Heart right ventricle (tissue), 16 donors: Measurements from ENCODE around the gene S100A11. TPM values are rescaled to one million over a fixed set of nuclear protein-coding genes. Genes with fewer than 3 reads are reported as not detected.
A peak's percentile ranks its signal among the peaks of the same experiment; 100 is the strongest.
"Not testable (repeated sequence)": the region's sequence is repeated elsewhere in the genome, so short reads cannot be mapped to it uniquely, and the experiment has no call there.

Source experiments
- ATAC-seq, 8 donors: fragments of 200-7000 bp; cut with Tn5 transposase; one replicate each; pipeline ENCODE4 v1.9.1; 2020; ENCODE audit warnings: mild to moderate bottlenecking in 8 of 8, moderate library complexity in 8 of 8, moderate number of reproducible peaks in 1 of 8
- DNase-seq, 2 donors: peaks; one replicate each; pipeline ENCODE4 v3.0.0-alpha.2; 2020
- H3K27ac ChIP-seq, 10 donors: fragments of 200-600 bp; sonication (generic) in 2 of 10; one replicate each; pipeline versions ENCODE4 v1.5.0 to v1.8.0; 2020 to 2022; ENCODE audit warnings: mild to moderate bottlenecking in 3 of 10
- H3K27me3 ChIP-seq, 7 donors: fragments of 200-600 bp; one replicate each; pipeline ENCODE4 v1.8.0; 2021 to 2022; ENCODE audit warnings: mild to moderate bottlenecking in 2 of 7
- H3K36me3 ChIP-seq, 9 donors: fragments of 200-600 bp; sonication (generic) in 1 of 9; one replicate each; pipeline versions ENCODE4 v1.5.0 to v1.8.0; 2020 to 2022; ENCODE audit warnings: mild to moderate bottlenecking in 2 of 9
- H3K4me1 ChIP-seq, 9 donors: fragments of 200-600 bp; sonication (generic) in 1 of 9; one replicate each; pipeline versions ENCODE4 v1.5.0 to v1.8.0; 2020 to 2022; ENCODE audit warnings: mild to moderate bottlenecking in 4 of 9
- H3K4me3 ChIP-seq, 10 donors: fragments of 200-600 bp; sonication (generic) in 2 of 10; one replicate each; pipeline versions ENCODE4 v1.5.0 to v1.8.0; 2020 to 2022; ENCODE audit warnings: mild to moderate bottlenecking in 7 of 10, moderate library complexity in 2 of 10
- H3K9me3 ChIP-seq, 11 donors: fragments of 200-600 bp in 10 of 11; sonication (generic) in 2 of 11; one replicate each; pipeline versions ENCODE4 v1.5.0 to v1.8.0; 2013 to 2022; ENCODE audit warnings: mild to moderate bottlenecking in 2 of 11, control low read depth in 1 of 11, moderate library complexity in 1 of 11
- CTCF ChIP-seq, 9 donors: fragments of 200-600 bp; sonication (generic) in 2 of 9; IDR thresholded peaks; one replicate each; pipeline versions ENCODE4 v1.5.0 to v1.8.0; 2021 to 2022; ENCODE audit warnings: antibody characterized with exemption in 9 of 9, mild to moderate bottlenecking in 5 of 9, moderate library complexity in 1 of 9
- WGBS, 2 donors: extraction: QIAGEN DNeasy Blood & Tissue Kit; methylation state at CpG; one replicate each; pipeline ENCODE4 v1.1.7; 2013; ENCODE audit warnings: inconsistent platforms in 1 of 2; 5-methylcytosine and 5-hydroxymethylcytosine counted together
- intact Hi-C, 10 donors: fragments of 100-400 bp; cut with DNase I; formaldehyde crosslinking; loops; one replicate each; pipeline versions ENCODE4 v1.11.1 to v1.14.2; 2022
- long read RNA-seq, 3 donors: library from polyadenylated mRNA; unstranded; transcript quantifications; one replicate each; pipeline ENCODE4 v2.0.0, GENCODE V29; 2020 to 2021
- polyA plus RNA-seq, 2 donors: library from polyadenylated mRNA; stranded (reverse); fragments of 200-250 nt; gene quantifications; one replicate each; pipeline ENCODE4 v1.2.3, GENCODE V29; 2013
- total RNA-seq, 10 donors: library from RNA; stranded (reverse); fragmentation: NEBNext Ultra II Directional in 3 of 10; extraction: Animal tissue kit (Norgen Biotek cat#: 25700) in 3 of 10; gene quantifications; one replicate each; pipeline versions ENCODE4 v1.2.1 to v1.2.4, GENCODE V29; 2021 to 2023
- donor health status: Arrhythmogenic right ventricular cardiomyopathy.
- donor health status: ischemic (EF 13 %, LVEDD 7.1; RV severe dilation, severe dysfunction).
- donor health status: healthy with polysubstance abuse.
- donor health status: DM: no; HTN: yes; CAD: no.
- donor health status: DM: no; HTN: no; CAD: no.
- donor health status: ischemic (EF 25% LVEDD 6.9; RV normal size, moderate dysfunction).
- donor health status: ischemic (EF 25% LVEDD 5.7; RV mildly dilated, moderate dysfunction).
- donor health status: healthy.
- donor health status: DM: yes; HTN: yes; CAD: no.
- donor health status: Ischemic cardiomyopathy.
- donor health status: ischemic (EF 35%, LVEDD 5.7; RV mildly dilated, moderate dysfunction).
- donor health status: nonischemic (EF 11% LVEDD 7.7; RV severe dilation, severe dysfunction).
- donor health status: DM: yes; HTN: yes; CAD: no.
- donor health status: PGD.
- donor health status: ischemic (EF 29% LVEDD 5.4; RV normal size, mild dysfunction).
- donor health status: nonischemic (EF 23%, LVEDD 6.1; RV moderate dilation, normal function).

Gene S100A11
- 100 to 1,000 TPM in 2 of 10 donors, 10 to 100 TPM in 8; 41.4 to 215 (median 51.6) TPM for total RNA-seq
- polyA plus RNA-seq, result 100 to 1,000 TPM; 477 to 593 TPM
- long read RNA-seq, donor 1, transcript S100A11-201 (3 exons, 594 nt), result major isoform, 29 of 29 reads
- long read RNA-seq, donor 1, partial matches to known transcripts, result 0 of 29 reads
- long read RNA-seq, donor 1, other reads (novel, unspliced or antisense), result 0 of 29 reads
- long read RNA-seq, donor 2, transcript S100A11-201 (3 exons, 594 nt), result major isoform, 41 of 41 reads
- long read RNA-seq, donor 2, partial matches to known transcripts, result 0 of 41 reads
- long read RNA-seq, donor 2, other reads (novel, unspliced or antisense), result 0 of 41 reads
- long read RNA-seq, donor 3, transcript S100A11-201 (3 exons, 594 nt), result major isoform, 11 of 11 reads
- long read RNA-seq, donor 3, partial matches to known transcripts, result 0 of 11 reads
- long read RNA-seq, donor 3, other reads (novel, unspliced or antisense), result 0 of 11 reads

DNA sequence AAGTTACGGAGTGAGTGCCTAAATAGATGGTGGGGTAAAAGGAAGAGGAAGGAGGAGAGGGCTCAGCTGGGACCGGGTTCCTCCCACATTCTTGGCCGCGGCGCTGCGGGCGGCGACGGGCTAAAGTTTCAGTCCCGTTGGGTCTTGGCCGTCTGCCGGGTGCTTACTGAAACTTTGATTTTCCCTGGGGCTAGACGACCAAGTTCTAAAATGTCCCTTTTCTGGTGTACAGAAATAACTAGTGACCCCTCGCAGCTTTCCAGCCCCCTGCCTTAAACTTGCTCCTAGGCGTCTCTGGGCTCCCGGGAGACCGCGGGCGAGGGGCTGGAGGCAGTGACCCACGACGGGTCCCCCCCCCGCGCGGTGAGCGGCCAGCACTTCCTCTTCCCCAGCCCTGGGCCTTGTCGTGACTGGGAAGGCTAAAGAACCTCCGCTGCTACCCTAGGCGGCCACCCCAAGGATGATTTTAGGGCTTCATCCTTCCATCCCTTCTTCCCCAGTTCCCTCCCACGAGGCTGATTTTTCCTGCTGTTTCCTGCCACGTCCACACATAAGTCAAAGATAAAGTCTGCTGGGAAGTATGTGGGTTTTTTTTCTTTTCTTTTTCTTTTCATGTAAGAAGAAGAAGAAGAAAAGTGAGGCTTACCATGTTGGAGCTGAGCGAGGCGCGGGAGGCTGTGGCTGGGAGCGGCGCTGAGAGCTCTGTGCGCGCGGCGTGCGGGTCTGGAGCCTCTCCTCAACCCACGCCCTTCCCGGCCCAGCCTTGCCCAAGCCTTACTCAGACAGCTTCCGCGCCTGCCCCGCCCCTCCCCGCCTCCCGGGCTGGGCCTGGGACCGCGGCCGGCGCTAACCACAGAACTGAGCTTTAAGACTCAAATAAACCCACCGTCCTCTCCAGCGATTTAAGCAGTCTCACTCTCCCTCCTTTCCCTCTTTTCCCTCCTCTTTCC is at the start of gene S100A11:
S100A11 (minus strand) TSS at position 738 of the 950 bp plus-strand sequence; CDS start at position 649, 89 bp downstream.
- 1% methylated on average over 53 of the region's 53 CpGs for WGBS, 2 donors
- intact Hi-C loops, result no loop called here
- Histone ChIP-seq H3K9me3 (no peaks in the 10 kb centered on the region), H3K4me1 (peaks cover 0 to 63% (median 22%) of the 10 kb centered on the region in 9 donors), H3K36me3 (peaks cover 0 to 29% (median 16%) of the 10 kb centered on the region in 9 donors), H3K27me3 (no peaks in the 10 kb centered on the region), H3K27ac (peak within 1 kb of the TSS; percentile 83 to 98 (median 94)), H3K4me3 (peak within 1 kb of the TSS; percentile 51 to 82 (median 66))
- ATAC-seq (peak; percentile 96 to 97 (median 97)), DNase-seq (peak; percentile 91 to 92)
- no peak for TF ChIP-seq CTCF (IDR thresholded peaks at IDR 0.05)

DNA sequence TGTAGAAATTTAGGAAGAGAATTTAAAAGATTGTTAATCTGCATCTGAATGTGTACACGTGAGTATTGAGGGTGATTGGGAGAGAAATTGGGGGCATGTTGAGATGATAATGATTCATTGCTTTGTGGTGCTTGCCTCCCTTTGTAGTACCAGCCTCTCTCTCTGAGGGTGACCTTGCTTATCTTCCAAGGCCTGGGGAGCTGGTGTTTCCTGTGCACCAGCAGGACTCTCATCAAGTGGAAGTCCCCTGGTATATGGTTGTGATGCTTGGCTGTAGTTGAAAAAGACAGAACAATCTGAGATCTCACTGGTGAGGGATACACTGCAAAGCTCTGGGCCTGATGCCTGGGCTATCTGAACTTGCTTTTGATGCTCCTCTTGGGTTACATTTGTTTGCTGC is 48.0 kb upstream of the S100A11 start:
- 38 to 45% methylated on average over 1 of the region's 1 CpG for WGBS, 2 donors
- no peak for TF ChIP-seq CTCF (IDR thresholded peaks at IDR 0.05)
- intact Hi-C loops, result no loop called here
- Histone ChIP-seq H3K27ac (no peak overlapping the region), H3K36me3 (no peaks in the 10 kb centered on the region), H3K4me3 (no peak overlapping the region), H3K27me3 (peaks cover 0 to 37% (median 15%) of the 10 kb centered on the region in 7 donors), H3K4me1 (no peaks in the 10 kb centered on the region), H3K9me3 (no peaks in the 10 kb centered on the region)
- no peak for ATAC-seq
- DNase-seq, result no peak

- H3K27ac ChIP-seq, ATAC-seq, H3K4me3 ChIP-seq, H3K36me3 ChIP-seq, DNase-seq, H3K9me3 ChIP-seq, intact Hi-C loops, H3K4me1 ChIP-seq: not testable (repeated sequence)
- 90 to 92% methylated on average over 17 of the region's 17 CpGs for WGBS, 2 donors
- H3K27me3 ChIP-seq, result peaks cover 0 to 25% (median 14%) of the 10 kb centered on the region in 7 donors
These were observed 44.2 kb upstream of the S100A11 start for GRCh38 chr1:152081026-152081425.

DNA sequence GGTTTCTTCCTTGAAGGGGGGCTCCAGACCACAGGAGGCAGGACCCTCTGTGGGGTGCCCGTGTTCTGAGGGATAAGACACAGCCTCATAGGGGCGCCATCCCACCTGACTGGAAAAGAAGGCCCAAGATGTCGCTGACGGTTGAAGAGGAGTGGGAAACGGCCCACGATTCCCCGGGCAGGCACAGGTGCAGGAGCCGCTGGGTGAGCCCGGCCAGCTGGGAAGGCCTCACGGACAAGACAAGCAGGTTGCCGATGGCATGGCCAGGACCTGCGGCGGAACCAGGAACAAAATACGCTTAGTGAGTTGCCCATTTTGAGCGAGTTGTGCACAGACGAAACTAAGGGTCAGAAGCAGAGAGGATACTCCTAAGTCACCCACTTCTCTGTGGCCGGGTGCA is 43.7 kb upstream of the S100A11 start:
- 90 to 91% methylated on average over 17 of the region's 17 CpGs for WGBS, 2 donors

DNA sequence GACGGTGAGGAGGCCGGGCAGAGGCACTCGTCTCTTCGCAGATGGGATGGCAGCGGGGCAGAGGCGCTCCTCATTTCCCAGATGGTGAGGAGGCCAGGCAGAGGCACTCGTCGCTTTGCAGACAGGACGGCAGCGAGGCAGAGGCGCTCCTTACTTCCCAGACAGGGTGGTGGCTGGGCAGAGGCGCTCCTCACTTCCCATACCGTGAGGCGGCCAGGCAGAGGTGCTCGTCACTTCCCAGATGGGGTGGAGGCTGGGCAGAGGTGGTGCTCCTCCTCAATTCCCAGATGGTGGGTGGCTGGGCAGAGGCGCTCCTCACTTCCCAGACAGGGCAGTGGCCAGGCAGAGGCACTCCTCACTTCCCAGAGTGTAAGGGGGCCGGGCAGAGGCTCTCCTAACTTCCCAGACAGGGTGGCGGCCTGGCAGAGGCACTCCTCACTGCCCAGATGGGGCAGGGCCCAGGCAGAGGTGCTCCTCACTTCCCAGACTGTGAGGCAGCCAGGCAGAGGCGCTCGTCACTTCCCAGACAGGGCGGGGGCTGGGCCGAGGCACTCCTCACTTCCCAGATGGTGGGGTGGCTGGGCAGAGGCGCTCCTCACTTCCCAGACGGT is 42.1 kb upstream of the S100A11 start:
- no peak overlapping the region for H3K27ac ChIP-seq
- DNase-seq, result no peak
- no peaks in the 10 kb centered on the region for H3K9me3 ChIP-seq
- no peaks in the 10 kb centered on the region for H3K4me1 ChIP-seq
- intact Hi-C loops, result no loop called here
- H3K4me3 ChIP-seq, result no peak overlapping the region
- WGBS, 2 donors, result 84 to 87% methylated on average over 24 of the region's 24 CpGs
- H3K27me3 ChIP-seq, result peaks cover 0 to 30% (median 13%) of the 10 kb centered on the region in 7 donors
- no peaks in the 10 kb centered on the region for H3K36me3 ChIP-seq
- no peak for ATAC-seq
- no peak for TF ChIP-seq CTCF (IDR thresholded peaks at IDR 0.05)

More for the DNA sequence above, 43.7 kb upstream of the S100A11 start:
- peaks cover 0 to 26% (median 13%) of the 10 kb centered on the region in 7 donors for H3K27me3 ChIP-seq
- intact Hi-C loops, H3K4me1 ChIP-seq, DNase-seq, ATAC-seq, H3K9me3 ChIP-seq, H3K36me3 ChIP-seq, H3K27ac ChIP-seq, H3K4me3 ChIP-seq: not testable (repeated sequence)
